Esophagus squamous epithelium (tissue), 4 donors: Measurements from ENCODE around the gene ASXL2.

Experiments
- POLR2A ChIP-seq, 4 donors: fragments of 450-650 bp; IDR thresholded peaks; one replicate each; pipeline ENCODE4 v1.6.1; 2017; ENCODE audit warnings: antibody characterized with exemption in 4 of 4, mild to moderate bottlenecking in 4 of 4, moderate library complexity in 3 of 4
- TF ChIP-seq, protein P1 (sequence below), 6 experiments: fragments of 450-650 bp in 4 of 6; fragments of 200-600 bp in 2 of 6; sonication (generic) in 2 of 6; IDR thresholded peaks; one replicate each; pipeline ENCODE4 v1.5.1; 2016 to 2019; ENCODE audit warnings: antibody characterized with exemption in 6 of 6, mild to moderate bottlenecking in 4 of 6, moderate library complexity in 4 of 6

DNA sequence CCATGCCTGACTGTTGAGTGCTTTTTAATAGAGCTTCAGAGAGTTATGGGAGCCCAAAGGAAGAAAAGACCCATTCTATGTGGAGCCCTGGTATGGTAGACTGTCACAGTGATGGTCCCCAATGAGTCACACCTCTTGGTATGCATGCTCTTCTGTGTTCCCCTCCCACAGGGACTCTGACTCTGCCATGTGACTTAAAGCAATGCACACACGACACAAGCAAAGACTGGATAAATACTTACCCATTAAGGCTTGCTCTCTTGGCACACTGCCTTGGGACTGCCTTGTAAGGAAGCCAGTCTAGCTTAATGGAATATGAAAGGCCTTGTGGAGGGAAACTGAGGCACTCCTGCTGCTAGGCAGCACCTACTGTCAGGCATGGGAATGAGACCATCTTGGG lies 188.2 kb downstream of the ASXL2 start:
- TF ChIP-seq POLR2A (IDR thresholded peaks at IDR 0.05) = no peak
- TF ChIP-seq, protein P1, sequence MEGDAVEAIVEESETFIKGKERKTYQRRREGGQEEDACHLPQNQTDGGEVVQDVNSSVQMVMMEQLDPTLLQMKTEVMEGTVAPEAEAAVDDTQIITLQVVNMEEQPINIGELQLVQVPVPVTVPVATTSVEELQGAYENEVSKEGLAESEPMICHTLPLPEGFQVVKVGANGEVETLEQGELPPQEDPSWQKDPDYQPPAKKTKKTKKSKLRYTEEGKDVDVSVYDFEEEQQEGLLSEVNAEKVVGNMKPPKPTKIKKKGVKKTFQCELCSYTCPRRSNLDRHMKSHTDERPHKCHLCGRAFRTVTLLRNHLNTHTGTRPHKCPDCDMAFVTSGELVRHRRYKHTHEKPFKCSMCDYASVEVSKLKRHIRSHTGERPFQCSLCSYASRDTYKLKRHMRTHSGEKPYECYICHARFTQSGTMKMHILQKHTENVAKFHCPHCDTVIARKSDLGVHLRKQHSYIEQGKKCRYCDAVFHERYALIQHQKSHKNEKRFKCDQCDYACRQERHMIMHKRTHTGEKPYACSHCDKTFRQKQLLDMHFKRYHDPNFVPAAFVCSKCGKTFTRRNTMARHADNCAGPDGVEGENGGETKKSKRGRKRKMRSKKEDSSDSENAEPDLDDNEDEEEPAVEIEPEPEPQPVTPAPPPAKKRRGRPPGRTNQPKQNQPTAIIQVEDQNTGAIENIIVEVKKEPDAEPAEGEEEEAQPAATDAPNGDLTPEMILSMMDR (IDR thresholded peaks at IDR 0.05) = no peak
